ENCODE results near the gene ADIPOR2. TPM values are rescaled to one million over a fixed set of nuclear protein-coding genes. Genes with fewer than 3 reads are reported as not detected.
A peak's percentile ranks its signal among the peaks of the same experiment; 100 is the strongest.

Gene ADIPOR2
- total and polyA plus RNA-seq, 4 donors, result 26.6 to 68.3 (median 41.7) TPM

DNA sequence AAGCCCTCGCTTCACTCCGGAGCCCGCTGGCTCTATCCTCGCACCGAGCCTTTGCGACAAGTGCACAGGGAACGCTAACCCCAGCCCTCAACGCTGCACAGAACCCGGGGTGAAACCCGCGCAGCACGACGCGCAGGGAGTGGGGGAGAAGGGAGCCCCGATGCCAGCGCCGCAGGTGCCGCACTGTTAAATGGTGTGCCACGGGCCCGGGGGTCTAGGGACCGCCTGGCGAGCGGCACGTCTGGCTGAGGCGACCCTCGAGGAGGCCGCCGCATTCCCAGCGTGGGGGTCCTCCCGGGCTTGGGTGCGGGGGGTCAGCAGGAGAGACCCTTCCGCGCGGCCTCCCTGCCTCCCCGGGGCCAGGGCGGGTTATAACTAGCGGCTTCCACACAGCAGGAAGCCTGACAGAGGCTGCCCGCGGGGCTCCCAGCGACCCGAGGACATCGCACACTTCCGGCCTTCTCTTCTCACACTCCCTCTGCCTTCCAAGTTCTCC is 105.7 kb downstream of the ADIPOR2 start:
- Histone ChIP-seq H3K4me1 (ENCODE audit: control insufficient read depth in 4 of 4, insufficient read depth in 4 of 4, low read length in 3 of 4) (peaks cover 3 to 16% (median 11%) of the 10 kb centered on the region in 4 donors), H3K27me3 (ENCODE audit: control insufficient read depth in 4 of 4, insufficient read depth in 4 of 4, low read length in 3 of 4) (no peaks in the 10 kb centered on the region), H3K27ac (ENCODE audit: low read depth in 1 of 2, low read length in 2 of 2) (peak overlapping the region; percentile 79 to 86), H3K36me3 (ENCODE audit: control insufficient read depth in 4 of 4, insufficient read depth in 3 of 4, low read depth in 1 of 4, low read length in 3 of 4) (no peaks in the 10 kb centered on the region), H3K9me3 (ENCODE audit: control insufficient read depth in 4 of 4, low read length in 3 of 4) (no peaks in the 10 kb centered on the region), H3K4me3 (ENCODE audit: low read depth in 1 of 3, low read length in 3 of 3) (peak overlapping the region; percentile 60 to 85 (median 85)), H3K9ac (ENCODE audit: low read depth in 1 of 2, low read length in 2 of 2) (peak overlapping the region; percentile 53 to 83)
- DNase-seq (ENCODE audit: low spot score), result no peak
- WGBS, result 5% methylated on average over 43 of the region's 43 CpGs
- TF ChIP-seq JUND (IDR thresholded peaks at IDR 0.05), result no peak
- TF ChIP-seq TAF1 (conservative IDR thresholded peaks at IDR 0.05), result no peak
- TF ChIP-seq, protein P1, sequence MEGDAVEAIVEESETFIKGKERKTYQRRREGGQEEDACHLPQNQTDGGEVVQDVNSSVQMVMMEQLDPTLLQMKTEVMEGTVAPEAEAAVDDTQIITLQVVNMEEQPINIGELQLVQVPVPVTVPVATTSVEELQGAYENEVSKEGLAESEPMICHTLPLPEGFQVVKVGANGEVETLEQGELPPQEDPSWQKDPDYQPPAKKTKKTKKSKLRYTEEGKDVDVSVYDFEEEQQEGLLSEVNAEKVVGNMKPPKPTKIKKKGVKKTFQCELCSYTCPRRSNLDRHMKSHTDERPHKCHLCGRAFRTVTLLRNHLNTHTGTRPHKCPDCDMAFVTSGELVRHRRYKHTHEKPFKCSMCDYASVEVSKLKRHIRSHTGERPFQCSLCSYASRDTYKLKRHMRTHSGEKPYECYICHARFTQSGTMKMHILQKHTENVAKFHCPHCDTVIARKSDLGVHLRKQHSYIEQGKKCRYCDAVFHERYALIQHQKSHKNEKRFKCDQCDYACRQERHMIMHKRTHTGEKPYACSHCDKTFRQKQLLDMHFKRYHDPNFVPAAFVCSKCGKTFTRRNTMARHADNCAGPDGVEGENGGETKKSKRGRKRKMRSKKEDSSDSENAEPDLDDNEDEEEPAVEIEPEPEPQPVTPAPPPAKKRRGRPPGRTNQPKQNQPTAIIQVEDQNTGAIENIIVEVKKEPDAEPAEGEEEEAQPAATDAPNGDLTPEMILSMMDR (IDR thresholded peaks at IDR 0.05; ENCODE audit: low read depth, low read length, missing input control), result no peak
- no peak for TF ChIP-seq GABPA (IDR thresholded peaks at IDR 0.05 in 1 of 2, conservative IDR thresholded peaks at IDR 0.05 in 1 of 2)
- TF ChIP-seq FOXA1 (IDR thresholded peaks at IDR 0.05), result no peak
- TF ChIP-seq, protein P2, sequence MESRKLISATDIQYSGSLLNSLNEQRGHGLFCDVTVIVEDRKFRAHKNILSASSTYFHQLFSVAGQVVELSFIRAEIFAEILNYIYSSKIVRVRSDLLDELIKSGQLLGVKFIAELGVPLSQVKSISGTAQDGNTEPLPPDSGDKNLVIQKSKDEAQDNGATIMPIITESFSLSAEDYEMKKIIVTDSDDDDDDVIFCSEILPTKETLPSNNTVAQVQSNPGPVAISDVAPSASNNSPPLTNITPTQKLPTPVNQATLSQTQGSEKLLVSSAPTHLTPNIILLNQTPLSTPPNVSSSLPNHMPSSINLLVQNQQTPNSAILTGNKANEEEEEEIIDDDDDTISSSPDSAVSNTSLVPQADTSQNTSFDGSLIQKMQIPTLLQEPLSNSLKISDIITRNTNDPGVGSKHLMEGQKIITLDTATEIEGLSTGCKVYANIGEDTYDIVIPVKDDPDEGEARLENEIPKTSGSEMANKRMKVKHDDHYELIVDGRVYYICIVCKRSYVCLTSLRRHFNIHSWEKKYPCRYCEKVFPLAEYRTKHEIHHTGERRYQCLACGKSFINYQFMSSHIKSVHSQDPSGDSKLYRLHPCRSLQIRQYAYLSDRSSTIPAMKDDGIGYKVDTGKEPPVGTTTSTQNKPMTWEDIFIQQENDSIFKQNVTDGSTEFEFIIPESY (IDR thresholded peaks at IDR 0.05), result no peak
- TF ChIP-seq, protein P3, sequence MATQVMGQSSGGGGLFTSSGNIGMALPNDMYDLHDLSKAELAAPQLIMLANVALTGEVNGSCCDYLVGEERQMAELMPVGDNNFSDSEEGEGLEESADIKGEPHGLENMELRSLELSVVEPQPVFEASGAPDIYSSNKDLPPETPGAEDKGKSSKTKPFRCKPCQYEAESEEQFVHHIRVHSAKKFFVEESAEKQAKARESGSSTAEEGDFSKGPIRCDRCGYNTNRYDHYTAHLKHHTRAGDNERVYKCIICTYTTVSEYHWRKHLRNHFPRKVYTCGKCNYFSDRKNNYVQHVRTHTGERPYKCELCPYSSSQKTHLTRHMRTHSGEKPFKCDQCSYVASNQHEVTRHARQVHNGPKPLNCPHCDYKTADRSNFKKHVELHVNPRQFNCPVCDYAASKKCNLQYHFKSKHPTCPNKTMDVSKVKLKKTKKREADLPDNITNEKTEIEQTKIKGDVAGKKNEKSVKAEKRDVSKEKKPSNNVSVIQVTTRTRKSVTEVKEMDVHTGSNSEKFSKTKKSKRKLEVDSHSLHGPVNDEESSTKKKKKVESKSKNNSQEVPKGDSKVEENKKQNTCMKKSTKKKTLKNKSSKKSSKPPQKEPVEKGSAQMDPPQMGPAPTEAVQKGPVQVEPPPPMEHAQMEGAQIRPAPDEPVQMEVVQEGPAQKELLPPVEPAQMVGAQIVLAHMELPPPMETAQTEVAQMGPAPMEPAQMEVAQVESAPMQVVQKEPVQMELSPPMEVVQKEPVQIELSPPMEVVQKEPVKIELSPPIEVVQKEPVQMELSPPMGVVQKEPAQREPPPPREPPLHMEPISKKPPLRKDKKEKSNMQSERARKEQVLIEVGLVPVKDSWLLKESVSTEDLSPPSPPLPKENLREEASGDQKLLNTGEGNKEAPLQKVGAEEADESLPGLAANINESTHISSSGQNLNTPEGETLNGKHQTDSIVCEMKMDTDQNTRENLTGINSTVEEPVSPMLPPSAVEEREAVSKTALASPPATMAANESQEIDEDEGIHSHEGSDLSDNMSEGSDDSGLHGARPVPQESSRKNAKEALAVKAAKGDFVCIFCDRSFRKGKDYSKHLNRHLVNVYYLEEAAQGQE (IDR thresholded peaks at IDR 0.05), result no peak
- TF ChIP-seq, protein P4, sequence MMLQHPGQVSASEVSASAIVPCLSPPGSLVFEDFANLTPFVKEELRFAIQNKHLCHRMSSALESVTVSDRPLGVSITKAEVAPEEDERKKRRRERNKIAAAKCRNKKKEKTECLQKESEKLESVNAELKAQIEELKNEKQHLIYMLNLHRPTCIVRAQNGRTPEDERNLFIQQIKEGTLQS (IDR thresholded peaks at IDR 0.05), result no peak
- no peak for TF ChIP-seq EGR1 (IDR thresholded peaks at IDR 0.05; ENCODE audit: low read depth in 2 of 2)
- no peak for TF ChIP-seq HNF4A (conservative IDR thresholded peaks at IDR 0.05)
- TF ChIP-seq YY1 (IDR thresholded peaks at IDR 0.05), result no peak
- TF ChIP-seq, protein P5, sequence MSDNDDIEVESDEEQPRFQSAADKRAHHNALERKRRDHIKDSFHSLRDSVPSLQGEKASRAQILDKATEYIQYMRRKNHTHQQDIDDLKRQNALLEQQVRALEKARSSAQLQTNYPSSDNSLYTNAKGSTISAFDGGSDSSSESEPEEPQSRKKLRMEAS (IDR thresholded peaks at IDR 0.05), result no peak
- no peak for TF ChIP-seq NR2F2 (IDR thresholded peaks at IDR 0.05)
- TF ChIP-seq RAD21 (IDR thresholded peaks at IDR 0.05), result no peak
